ENCODE data around the gene BYSL. TPM values are rescaled to one million over a fixed set of nuclear protein-coding genes. Genes with fewer than 3 reads are reported as not detected.

Gene BYSL, protein sequence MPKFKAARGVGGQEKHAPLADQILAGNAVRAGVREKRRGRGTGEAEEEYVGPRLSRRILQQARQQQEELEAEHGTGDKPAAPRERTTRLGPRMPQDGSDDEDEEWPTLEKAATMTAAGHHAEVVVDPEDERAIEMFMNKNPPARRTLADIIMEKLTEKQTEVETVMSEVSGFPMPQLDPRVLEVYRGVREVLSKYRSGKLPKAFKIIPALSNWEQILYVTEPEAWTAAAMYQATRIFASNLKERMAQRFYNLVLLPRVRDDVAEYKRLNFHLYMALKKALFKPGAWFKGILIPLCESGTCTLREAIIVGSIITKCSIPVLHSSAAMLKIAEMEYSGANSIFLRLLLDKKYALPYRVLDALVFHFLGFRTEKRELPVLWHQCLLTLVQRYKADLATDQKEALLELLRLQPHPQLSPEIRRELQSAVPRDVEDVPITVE
- total RNA-seq (13.0 TPM), polyA plus RNA-seq (7.8 TPM)
- long read RNA-seq, donor 1 = 0 reads
- long read RNA-seq, donor 2 = 0 reads
- long read RNA-seq, donor 3, transcript BYSL-201 (7 exons, 2,029 nt) = major isoform, 10 of 40 reads
- long read RNA-seq, donor 3, partial matches to known transcripts = 30 of 40 reads
- long read RNA-seq, donor 3, other reads (novel, unspliced or antisense) = 0 of 40 reads
- long read RNA-seq, donor 4, partial matches to known transcripts = 12 of 15 reads
- long read RNA-seq, donor 4, other reads (novel, unspliced or antisense) = 0 of 15 reads
- long read RNA-seq, donor 5, transcript BYSL-201 (7 exons, 2,029 nt) = major isoform, 6 of 17 reads
- long read RNA-seq, donor 5, partial matches to known transcripts = 11 of 17 reads
- long read RNA-seq, donor 5, other reads (novel, unspliced or antisense) = 0 of 17 reads
- long read RNA-seq, donor 6, partial matches to known transcripts = 10 of 16 reads
- long read RNA-seq, donor 6, other reads (novel, unspliced or antisense) = 0 of 16 reads
- long read RNA-seq, donor 7, partial matches to known transcripts = 21 of 25 reads
- long read RNA-seq, donor 7, other reads (novel, unspliced or antisense) = 0 of 25 reads
- long read RNA-seq, donor 8, partial matches to known transcripts = 0 of 2 reads
- long read RNA-seq, donor 8, other reads (novel, unspliced or antisense) = 0 of 2 reads
- long read RNA-seq, donor 9, transcript BYSL-201 (7 exons, 2,029 nt) = major isoform, 6 of 17 reads
- long read RNA-seq, donor 9, partial matches to known transcripts = 10 of 17 reads
- long read RNA-seq, donor 9, other reads (novel, unspliced or antisense) = 0 of 17 reads
- long read RNA-seq, donor 10, partial matches to known transcripts = 10 of 13 reads
- long read RNA-seq, donor 10, other reads (novel, unspliced or antisense) = 0 of 13 reads

- peaks cover 7 to 27% of the 10 kb centered on the region in 2 donors for H3K36me3 ChIP-seq (ENCODE audit: control insufficient read depth in 2 of 2, insufficient read depth in 2 of 2, low read length in 1 of 2)
- DNase-seq (ENCODE audit: low read depth in 6 of 9, low spot score in 9 of 9) = peak; percentile 89 to 98 (median 94)
- under 1% methylated on average over 55 of the region's 55 CpGs for WGBS
- H3K27ac ChIP-seq (ENCODE audit: low read depth in 1 of 2, low read length in 1 of 2) = peak within 1 kb of the TSS; percentile 92 to 98
- H3K27me3 ChIP-seq (ENCODE audit: control insufficient read depth in 2 of 2, insufficient read depth in 1 of 2, low read length in 1 of 2) = no peaks in the 10 kb centered on the region
- H3K4me1 ChIP-seq (ENCODE audit: control insufficient read depth in 2 of 2, insufficient read depth in 2 of 2, low read length in 2 of 2) = peaks cover 22 to 41% of the 10 kb centered on the region in 2 donors
- peak within 1 kb of the TSS; percentile 86 to 97 for H3K4me3 ChIP-seq (ENCODE audit: low read length in 2 of 2)
- no peaks in the 10 kb centered on the region for H3K9me3 ChIP-seq (ENCODE audit: control insufficient read depth in 2 of 2, insufficient read depth in 1 of 2, low read length in 1 of 2)
These were observed at the start of gene BYSL, which contains the start of gene MED20 for GRCh38 chr6:41920921-41921711. Gene BYSL (plus strand): TSS chr6:41921499. CDS start chr6:41921563, 64 bp downstream. Gene MED20 (minus strand): TSS chr6:41921139. CDS start chr6:41921018, 121 bp downstream.

GRCh38 chr6:41871691-41872090, 49.6 kb upstream of the BYSL start:
- Histone ChIP-seq H3K27ac (ENCODE audit: low read depth in 1 of 2, low read length in 1 of 2) (no peak overlapping the region), H3K4me3 (ENCODE audit: low read length in 2 of 2) (no peak overlapping the region), H3K4me1 (ENCODE audit: control insufficient read depth in 2 of 2, insufficient read depth in 2 of 2, low read length in 2 of 2) (no peaks in the 10 kb centered on the region), H3K9me3 (ENCODE audit: control insufficient read depth in 2 of 2, insufficient read depth in 1 of 2, low read length in 1 of 2) (no peaks in the 10 kb centered on the region), H3K27me3 (ENCODE audit: control insufficient read depth in 2 of 2, insufficient read depth in 1 of 2, low read length in 1 of 2) (no peaks in the 10 kb centered on the region), H3K36me3 (ENCODE audit: control insufficient read depth in 2 of 2, insufficient read depth in 2 of 2, low read length in 1 of 2) (peaks cover 6 to 20% of the 10 kb centered on the region in 2 donors)
- no peak for DNase-seq (ENCODE audit: low read depth in 6 of 9, low spot score in 9 of 9)
- 98% methylated on average over 2 of the region's 2 CpGs for WGBS

- no peak overlapping the region for H3K27ac ChIP-seq (ENCODE audit: low read depth in 1 of 2, low read length in 1 of 2)
- no peak for DNase-seq (ENCODE audit: low read depth in 6 of 9, low spot score in 9 of 9)
These were observed 49.2 kb upstream of the BYSL start for GRCh38 chr6:41872147-41872546.

GRCh38 chr6:41874741-41875140, 46.6 kb upstream of the BYSL start:
- no peaks in the 10 kb centered on the region for H3K27me3 ChIP-seq (ENCODE audit: control insufficient read depth in 2 of 2, insufficient read depth in 1 of 2, low read length in 1 of 2)
- no peaks in the 10 kb centered on the region for H3K9me3 ChIP-seq (ENCODE audit: control insufficient read depth in 2 of 2, insufficient read depth in 1 of 2, low read length in 1 of 2)
- no peak overlapping the region for H3K27ac ChIP-seq (ENCODE audit: low read depth in 1 of 2, low read length in 1 of 2)
- H3K4me1 ChIP-seq (ENCODE audit: control insufficient read depth in 2 of 2, insufficient read depth in 2 of 2, low read length in 2 of 2) = no peaks in the 10 kb centered on the region
- DNase-seq (ENCODE audit: low read depth in 6 of 9, low spot score in 9 of 9) = no peak
- no peak overlapping the region for H3K4me3 ChIP-seq (ENCODE audit: low read length in 2 of 2)
- WGBS = 93% methylated on average over 1 of the region's 1 CpG
- peaks cover 6 to 11% of the 10 kb centered on the region in 2 donors for H3K36me3 ChIP-seq (ENCODE audit: control insufficient read depth in 2 of 2, insufficient read depth in 2 of 2, low read length in 1 of 2)

More at GRCh38 chr6:41872147-41872546, 49.2 kb upstream of the BYSL start:
- WGBS = 97% methylated on average over 13 of the region's 13 CpGs
- Histone ChIP-seq H3K4me3 (ENCODE audit: low read length in 2 of 2) (no peak overlapping the region), H3K9me3 (ENCODE audit: control insufficient read depth in 2 of 2, insufficient read depth in 1 of 2, low read length in 1 of 2) (no peaks in the 10 kb centered on the region), H3K36me3 (ENCODE audit: control insufficient read depth in 2 of 2, insufficient read depth in 2 of 2, low read length in 1 of 2) (peaks cover 6 to 20% of the 10 kb centered on the region in 2 donors), H3K27me3 (ENCODE audit: control insufficient read depth in 2 of 2, insufficient read depth in 1 of 2, low read length in 1 of 2) (no peaks in the 10 kb centered on the region), H3K4me1 (ENCODE audit: control insufficient read depth in 2 of 2, insufficient read depth in 2 of 2, low read length in 2 of 2) (no peaks in the 10 kb centered on the region)

DNA sequence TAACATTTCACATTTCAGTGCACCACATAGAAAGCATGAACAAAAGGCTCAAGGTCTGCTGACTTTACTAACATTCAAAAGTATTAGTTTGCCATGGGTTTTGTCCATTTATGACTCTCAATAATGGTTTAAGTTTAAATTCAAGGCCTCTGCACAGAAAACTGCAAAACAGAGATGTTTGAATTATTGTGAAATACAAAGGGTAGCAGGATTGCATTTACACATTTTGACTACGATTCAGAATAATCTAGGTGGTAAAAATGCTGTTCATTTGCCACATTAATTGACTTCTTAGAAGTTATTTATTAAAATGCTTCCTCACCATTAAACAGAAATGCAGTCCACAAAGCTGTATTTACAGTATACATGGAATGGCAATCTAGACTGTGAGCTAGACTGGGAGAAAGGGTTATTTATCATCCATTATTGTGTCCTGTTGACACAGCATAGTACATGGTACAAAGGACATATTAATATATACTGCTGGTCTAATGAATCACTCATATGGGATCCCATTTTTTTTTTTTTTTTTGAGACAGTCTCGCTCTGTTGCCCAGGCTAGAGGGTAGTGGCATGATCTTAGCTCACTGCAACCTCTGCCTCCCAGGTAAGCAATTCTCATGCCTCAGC, 44.1 kb upstream of the BYSL start:
- no peak overlapping the region for H3K4me3 ChIP-seq (ENCODE audit: low read length in 2 of 2)
- no peaks in the 10 kb centered on the region for H3K9me3 ChIP-seq (ENCODE audit: control insufficient read depth in 2 of 2, insufficient read depth in 1 of 2, low read length in 1 of 2)
- 97% methylated on average over 2 of the region's 2 CpGs for WGBS
- no peaks in the 10 kb centered on the region for H3K4me1 ChIP-seq (ENCODE audit: control insufficient read depth in 2 of 2, insufficient read depth in 2 of 2, low read length in 2 of 2)
- no peak for DNase-seq (ENCODE audit: low read depth in 6 of 9, low spot score in 9 of 9)
- no peak overlapping the region for H3K27ac ChIP-seq (ENCODE audit: low read depth in 1 of 2, low read length in 1 of 2)
- peaks cover 0 to 3% of the 10 kb centered on the region in 2 donors for H3K36me3 ChIP-seq (ENCODE audit: control insufficient read depth in 2 of 2, insufficient read depth in 2 of 2, low read length in 1 of 2)
- H3K27me3 ChIP-seq (ENCODE audit: control insufficient read depth in 2 of 2, insufficient read depth in 1 of 2, low read length in 1 of 2) = no peaks in the 10 kb centered on the region

GRCh38 chr6:41878246-41878645, 43.1 kb upstream of the BYSL start:
- no peaks in the 10 kb centered on the region for H3K4me1 ChIP-seq (ENCODE audit: control insufficient read depth in 2 of 2, insufficient read depth in 2 of 2, low read length in 2 of 2)
- H3K9me3 ChIP-seq (ENCODE audit: control insufficient read depth in 2 of 2, insufficient read depth in 1 of 2, low read length in 1 of 2) = no peaks in the 10 kb centered on the region
- H3K27ac ChIP-seq (ENCODE audit: low read depth in 1 of 2, low read length in 1 of 2) = no peak overlapping the region
- no peaks in the 10 kb centered on the region for H3K36me3 ChIP-seq (ENCODE audit: control insufficient read depth in 2 of 2, insufficient read depth in 2 of 2, low read length in 1 of 2)
- DNase-seq (ENCODE audit: low read depth in 6 of 9, low spot score in 9 of 9) = no peak
- no peaks in the 10 kb centered on the region for H3K27me3 ChIP-seq (ENCODE audit: control insufficient read depth in 2 of 2, insufficient read depth in 1 of 2, low read length in 1 of 2)
- H3K4me3 ChIP-seq (ENCODE audit: low read length in 2 of 2) = no peak overlapping the region
- WGBS = 94% methylated on average over 2 of the region's 2 CpGs

GRCh38 chr6:41878961-41879405, 42.3 kb upstream of the BYSL start:
- Histone ChIP-seq H3K4me1 (ENCODE audit: control insufficient read depth in 2 of 2, insufficient read depth in 2 of 2, low read length in 2 of 2) (no peaks in the 10 kb centered on the region), H3K27me3 (ENCODE audit: control insufficient read depth in 2 of 2, insufficient read depth in 1 of 2, low read length in 1 of 2) (no peaks in the 10 kb centered on the region), H3K36me3 (ENCODE audit: control insufficient read depth in 2 of 2, insufficient read depth in 2 of 2, low read length in 1 of 2) (no peaks in the 10 kb centered on the region), H3K27ac (ENCODE audit: low read depth in 1 of 2, low read length in 1 of 2) (no peak overlapping the region), H3K9me3 (ENCODE audit: control insufficient read depth in 2 of 2, insufficient read depth in 1 of 2, low read length in 1 of 2) (no peaks in the 10 kb centered on the region), H3K4me3 (ENCODE audit: low read length in 2 of 2) (no peak overlapping the region)
- 97% methylated on average over 5 of the region's 5 CpGs for WGBS
- no peak for DNase-seq (ENCODE audit: low read depth in 6 of 9, low spot score in 9 of 9)

GRCh38 chr6:41881506-41881905, 39.8 kb upstream of the BYSL start:
- Histone ChIP-seq H3K36me3 (ENCODE audit: control insufficient read depth in 2 of 2, insufficient read depth in 2 of 2, low read length in 1 of 2) (peaks cover 0 to 3% of the 10 kb centered on the region in 2 donors), H3K9me3 (ENCODE audit: control insufficient read depth in 2 of 2, insufficient read depth in 1 of 2, low read length in 1 of 2) (no peaks in the 10 kb centered on the region), H3K27me3 (ENCODE audit: control insufficient read depth in 2 of 2, insufficient read depth in 1 of 2, low read length in 1 of 2) (no peaks in the 10 kb centered on the region), H3K4me3 (ENCODE audit: low read length in 2 of 2) (no peak overlapping the region), H3K27ac (ENCODE audit: low read depth in 1 of 2, low read length in 1 of 2) (no peak overlapping the region), H3K4me1 (ENCODE audit: control insufficient read depth in 2 of 2, insufficient read depth in 2 of 2, low read length in 2 of 2) (no peaks in the 10 kb centered on the region)
- DNase-seq (ENCODE audit: low read depth in 6 of 9, low spot score in 9 of 9) = no peak
- 100% methylated on average over 1 of the region's 1 CpG for WGBS
